Femur (tissue), 1 donor: Measurements from ENCODE around the gene OLIG3.

Experiments
- DNase-seq: peaks from one replicate; pipeline ENCODE4 v3.0.0-alpha.2; 2017

OLIG3 gene

GRCh38 chr6:137494281-137494987 is at the start of gene OLIG3:
Gene OLIG3, minus strand, starts transcription at chr6:137494394. Its CDS starts 224 bp downstream, at chr6:137494170.
- DNase-seq, result no peak

GRCh38 chr6:137543114-137543513 is 48.9 kb upstream of the OLIG3 start:
- DNase-seq, result no peak

GRCh38 chr6:137542713-137543112 is 48.5 kb upstream of the OLIG3 start:
- no peak for DNase-seq

GRCh38 chr6:137541534-137542063 is 47.4 kb upstream of the OLIG3 start:
- DNase-seq, result no peak

GRCh38 chr6:137536104-137536773 is 42.0 kb upstream of the OLIG3 start:
- DNase-seq, result no peak

- DNase-seq, result no peak
Measured at GRCh38 chr6:137531376-137532092, 37.3 kb upstream of the OLIG3 start.

- no peak for DNase-seq
Measured at GRCh38 chr6:137530404-137530803, 36.2 kb upstream of the OLIG3 start.

- DNase-seq, result no peak
Measured at GRCh38 chr6:137522831-137523230, 28.6 kb upstream of the OLIG3 start.

- no peak for DNase-seq
Measured at GRCh38 chr6:137522198-137522798, 28.1 kb upstream of the OLIG3 start.

GRCh38 chr6:137520520-137520919 is 26.3 kb upstream of the OLIG3 start:
- DNase-seq, result no peak

GRCh38 chr6:137519629-137520176 is 25.5 kb upstream of the OLIG3 start:
- no peak for DNase-seq

- DNase-seq, result no peak
Measured at GRCh38 chr6:137518386-137518983, 24.3 kb upstream of the OLIG3 start.

GRCh38 chr6:137514418-137514817 is 20.2 kb upstream of the OLIG3 start:
- DNase-seq, result no peak

GRCh38 chr6:137512757-137513605 is 18.8 kb upstream of the OLIG3 start:
- no peak for DNase-seq

- DNase-seq, result no peak
Measured at GRCh38 chr6:137510923-137511322, 16.7 kb upstream of the OLIG3 start.

GRCh38 chr6:137498481-137499190 is 4.4 kb upstream of the OLIG3 start:
- no peak for DNase-seq

- no peak for DNase-seq
Measured at GRCh38 chr6:137497721-137498463, 3.7 kb upstream of the OLIG3 start.

GRCh38 chr6:137496909-137497720 is 2.9 kb upstream of the OLIG3 start:
- DNase-seq, result no peak

- DNase-seq, result no peak
Measured at GRCh38 chr6:137496368-137496767, 2.2 kb upstream of the OLIG3 start.
